SK-N-SH (cell line): ENCODE measurements around the gene NDUFS7. TPM values are rescaled to one million over a fixed set of nuclear protein-coding genes. Genes with fewer than 3 reads are reported as not detected.

Experiments
- CTCF ChIA-PET: fragments of 300-600, 350-600 bp; formaldehyde crosslinking; extraction: SDS; loops from one replicate; lab custom pipeline; 2021; lab: Yijun Ruan, JAX
- POLR2A ChIA-PET: fragments of 350-600 bp; sonication (Branson Sonifier 250); formaldehyde crosslinking; extraction: SDS; loops from one replicate; lab custom pipeline; 2020; ENCODE audit warnings: antibody characterized with exemption, inconsistent platforms; lab: Yijun Ruan, JAX
- DNase-seq: peaks from one replicate; pipeline ENCODE4 v3.0.0; 2012
- H2AFZ ChIP-seq: fragments of 200-600 bp; sonication (generic); 2 replicates; pipeline ENCODE4 v1.8.1; 2016; ENCODE audit warnings: antibody characterized with exemption, mild to moderate bottlenecking, low read depth
- H3F3A ChIP-seq: fragments of 200-600 bp; sonication (generic); replicated peaks from 2 replicates; pipeline ENCODE3; 2016; ENCODE audit warnings: antibody characterized with exemption, mild to moderate bottlenecking; ENCODE audit not compliant: insufficient read depth
- H3K27ac ChIP-seq, 2 experiments: fragments of 200-500 bp in 1 of 2; fragments of 200-600 bp in 1 of 2; sonication (Bioruptor generic) in 1 of 2; sonication (generic), shearing (Covaris generic) in 1 of 2; 2 replicates each; pipeline versions ENCODE4 v1.5.1 to v1.6.1; 2014 to 2016; ENCODE audit warnings: low read depth in 2 of 2, inconsistent platforms in 1 of 2, low read length in 1 of 2, mild to moderate bottlenecking in 1 of 2, mixed read lengths in 1 of 2
- H3K27me3 ChIP-seq: fragments of 200-600 bp; sonication (generic), shearing (Covaris generic); 2 replicates; pipeline ENCODE4 v1.6.1; 2016; ENCODE audit warnings: mixed run types; ENCODE audit not compliant: insufficient read depth
- H3K36me3 ChIP-seq, 2 experiments: fragments of 200-500 bp in 1 of 2; fragments of 200-600 bp in 1 of 2; sonication (Bioruptor generic) in 1 of 2; sonication (generic) in 1 of 2; replicated peaks in 1 of 2; 2 replicates each; pipeline versions ENCODE3 to v1.5.1; 2014 to 2016; ENCODE audit warnings: low read length in 1 of 2, mild to moderate bottlenecking in 1 of 2; ENCODE audit not compliant: insufficient read depth in 2 of 2, control insufficient read depth in 1 of 2
- H3K4me1 ChIP-seq, 2 experiments: fragments of 200-500 bp in 1 of 2; fragments of 200-600 bp in 1 of 2; sonication (Bioruptor generic) in 1 of 2; sonication (generic), shearing (Covaris generic) in 1 of 2; 2 replicates each; pipeline versions ENCODE4 v1.5.1 to v1.6.1; 2014 to 2016; ENCODE audit warnings: low read depth in 1 of 2, low read length in 1 of 2, mixed run types in 1 of 2; ENCODE audit not compliant: insufficient read depth in 2 of 2, control insufficient read depth in 1 of 2
- H3K4me2 ChIP-seq: fragments of 200-600 bp; sonication (generic), shearing (Covaris generic); 2 replicates; pipeline ENCODE4 v1.6.1; 2017; ENCODE audit warnings: mixed run types
- H3K4me3 ChIP-seq, 2 experiments: fragments of 200-500 bp in 1 of 2; fragments of 200-600 bp in 1 of 2; sonication (Bioruptor generic) in 1 of 2; sonication (generic), shearing (Covaris generic) in 1 of 2; 2 replicates each; pipeline versions ENCODE4 v1.5.1 to v1.8.1; 2014 to 2016; ENCODE audit warnings: low read depth in 2 of 2, inconsistent platforms in 1 of 2, low read length in 1 of 2, mild to moderate bottlenecking in 1 of 2, mixed read lengths in 1 of 2, moderate library complexity in 1 of 2
- H3K79me2 ChIP-seq: fragments of 200-600 bp; sonication (generic); 2 replicates; pipeline ENCODE4 v1.8.1; 2017; ENCODE audit warnings: mild to moderate bottlenecking; ENCODE audit not compliant: insufficient read depth
- H3K9ac ChIP-seq: fragments of 200-600 bp; sonication (generic); 2 replicates; pipeline ENCODE4 v1.6.1; 2017; ENCODE audit warnings: mixed run types
- H3K9me2 ChIP-seq: fragments of 200-600 bp; sonication (generic); 2 replicates; pipeline ENCODE4 v1.6.1; 2017; ENCODE audit warnings: mixed run types
- H3K9me3 ChIP-seq: fragments of 200-600 bp; sonication (generic); 2 replicates; pipeline ENCODE4 v1.6.1; 2017; ENCODE audit warnings: mixed run types, mild to moderate bottlenecking, moderate library complexity
- H4K20me1 ChIP-seq: fragments of 200-600 bp; sonication (generic); 2 replicates; pipeline ENCODE4 v1.6.1; 2017; ENCODE audit warnings: mild to moderate bottlenecking, mixed run types; ENCODE audit not compliant: insufficient read depth
- CHD2 ChIP-seq: fragments of 150-350 bp; IDR thresholded peaks from 2 replicates; pipeline ENCODE4 v1.6.1; 2018; ENCODE audit warnings: low read length; ENCODE audit not compliant: partially characterized antibody
- CTCF ChIP-seq: fragments of 200-600 bp; sonication (generic); IDR thresholded peaks from 2 replicates; pipeline ENCODE4 v1.6.1; 2017; ENCODE audit warnings: antibody characterized with exemption, mild to moderate bottlenecking, moderate library complexity
- ELF1 ChIP-seq: IDR thresholded peaks from 2 replicates; pipeline ENCODE4 v1.4.0; 2012
- EP300 ChIP-seq, 2 experiments: IDR thresholded peaks; 2 replicates each; pipeline versions ENCODE4 v1.4.0 to v1.6.1; 2012; ENCODE audit warnings: borderline replicate concordance in 1 of 2, low read depth in 1 of 2, low read length in 1 of 2
- FOXM1 ChIP-seq: IDR thresholded peaks from 2 replicates; pipeline ENCODE4 v1.4.0; 2012; ENCODE audit warnings: low read depth, mild to moderate bottlenecking
- GABPA ChIP-seq: IDR thresholded peaks from 2 replicates; pipeline ENCODE4 v1.4.0; 2012; ENCODE audit warnings: low read depth, mild to moderate bottlenecking
- GATA2 ChIP-seq: sonication (generic); formaldehyde crosslinking; IDR thresholded peaks from 2 replicates; pipeline ENCODE4 v1.5.0; 2020; ENCODE audit warnings: mild to moderate bottlenecking, missing genetic modification reagents
- JUND ChIP-seq: IDR thresholded peaks from 2 replicates; pipeline ENCODE4 v1.4.0; 2012
- MXI1 ChIP-seq: IDR thresholded peaks from 2 replicates; pipeline ENCODE4 v1.6.1; 2012; ENCODE audit warnings: mild to moderate bottlenecking, low read depth, low read length, improper control_type of control experiment
- NFIC ChIP-seq: IDR thresholded peaks from 2 replicates; pipeline ENCODE4 v1.4.0; 2012; ENCODE audit warnings: borderline replicate concordance
- RAD21 ChIP-seq: IDR thresholded peaks from 2 replicates; pipeline ENCODE4 v1.6.1; 2012; ENCODE audit warnings: mild to moderate bottlenecking, low read length
- SMC3 ChIP-seq: IDR thresholded peaks from 2 replicates; pipeline ENCODE4 v1.6.1; 2012; ENCODE audit warnings: low read depth, low read length, improper control_type of control experiment
- WGBS: methylation state at CpG from one replicate; pipeline ENCODE4 v1.1.6; 2017; ENCODE audit warnings: low lambda C conversion rate; 5-methylcytosine and 5-hydroxymethylcytosine counted together
- polyA plus RNA-seq, 3 experiments: library from polyadenylated mRNA; depleted of rRNA; stranded (reverse); fragments of >200 nt; gene quantifications; 2 replicates each; pipeline ENCODE4 v1.2.3, GENCODE V29; 2012
- TF ChIP-seq, protein P1 (sequence below): fragments of 150-350 bp; IDR thresholded peaks from 2 replicates; pipeline ENCODE4 v1.6.1; 2016; ENCODE audit warnings: mild to moderate bottlenecking, low read depth, low read length
- TF ChIP-seq, protein P2 (sequence below): IDR thresholded peaks from 2 replicates; pipeline ENCODE4 v1.4.0; 2012; ENCODE audit warnings: low read depth, borderline replicate concordance

Gene NDUFS7
- polyA plus RNA-seq, 1 of the 3 experiments (the other 2 are of a cell fraction), result 66.4 TPM

DNA sequence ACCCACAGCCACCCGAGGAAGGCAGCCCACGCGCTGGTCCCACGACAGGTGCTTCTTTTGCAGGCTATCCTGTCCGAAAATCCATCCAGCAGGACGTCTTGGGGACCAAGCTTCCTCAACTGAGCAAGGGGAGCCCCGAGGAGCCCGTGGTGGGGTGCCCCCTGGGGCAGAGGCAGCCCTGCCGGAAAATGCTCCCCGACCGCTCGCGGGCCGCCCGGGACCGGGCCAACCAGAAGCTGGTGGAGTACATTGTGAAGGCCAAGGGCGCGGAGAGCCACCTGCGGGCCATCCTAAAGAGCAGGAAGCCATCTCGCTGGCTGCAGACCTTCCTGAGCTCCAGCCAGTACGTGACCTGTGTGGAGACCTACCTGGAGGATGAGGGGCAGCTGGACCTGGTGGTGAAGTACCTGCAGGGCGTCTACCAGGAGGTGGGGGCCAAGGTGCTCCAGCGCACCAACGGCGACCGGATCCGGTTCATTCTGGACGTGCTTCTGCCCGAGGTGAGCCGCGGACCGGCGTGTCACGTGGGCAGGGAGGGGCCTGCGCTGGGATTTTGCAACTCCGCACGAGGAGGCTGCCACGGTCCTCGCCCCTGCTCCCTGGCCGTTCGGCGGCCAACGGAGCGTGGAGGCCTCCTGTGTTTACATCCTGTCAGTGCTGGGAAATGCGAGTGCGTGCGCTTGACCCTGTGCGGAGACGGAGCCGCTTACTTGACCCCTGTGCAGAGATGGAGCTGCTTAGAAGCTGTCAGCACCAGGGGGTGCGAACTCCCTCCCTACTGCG lies 12.9 kb upstream of the NDUFS7 start:
- Histone ChIP-seq H3K36me3 (peaks cover 17 to 60% of the 10 kb centered on the region in 2 experiments), H3K27me3 (no peaks in the 10 kb centered on the region), H3F3A (peaks cover 3% of the 10 kb centered on the region), H3K4me2 (no peak overlapping the region), H3K27ac (no peak overlapping the region), H3K9me2 (no peaks in the 10 kb centered on the region), H3K9me3 (no peaks in the 10 kb centered on the region), H3K9ac (no peak overlapping the region), H3K4me3 (no peak overlapping the region), H4K20me1 (no peaks in the 10 kb centered on the region), H3K4me1 (no peaks in the 10 kb centered on the region), H2AFZ (no peak overlapping the region), H3K79me2 (peaks cover 3% of the 10 kb centered on the region; the same call in 1 of the 2 replicates)
- WGBS, result 95% methylated on average over 29 of the region's 52 CpGs
- CTCF ChIA-PET, result interaction anchor here (0.7 to 7.4 kb wide), 9 partner anchors 10 to 132 kb away, joined by 3 to 81 read pairs (median 6); no protein-coding TSS in a partner anchor
- TF ChIP-seq, protein P1, sequence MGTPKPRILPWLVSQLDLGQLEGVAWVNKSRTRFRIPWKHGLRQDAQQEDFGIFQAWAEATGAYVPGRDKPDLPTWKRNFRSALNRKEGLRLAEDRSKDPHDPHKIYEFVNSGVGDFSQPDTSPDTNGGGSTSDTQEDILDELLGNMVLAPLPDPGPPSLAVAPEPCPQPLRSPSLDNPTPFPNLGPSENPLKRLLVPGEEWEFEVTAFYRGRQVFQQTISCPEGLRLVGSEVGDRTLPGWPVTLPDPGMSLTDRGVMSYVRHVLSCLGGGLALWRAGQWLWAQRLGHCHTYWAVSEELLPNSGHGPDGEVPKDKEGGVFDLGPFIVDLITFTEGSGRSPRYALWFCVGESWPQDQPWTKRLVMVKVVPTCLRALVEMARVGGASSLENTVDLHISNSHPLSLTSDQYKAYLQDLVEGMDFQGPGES, result no peak
- no peak for TF ChIP-seq GATA2
- no peak for TF ChIP-seq JUND
- TF ChIP-seq MXI1, result no peak
- TF ChIP-seq GABPA, result no peak
- TF ChIP-seq CHD2, result no peak
- TF ChIP-seq CTCF, result no peak
- no peak for TF ChIP-seq ELF1
- no peak for TF ChIP-seq FOXM1
- no peak for TF ChIP-seq EP300 (IDR thresholded peaks at IDR 0.05; ENCODE audit: borderline replicate concordance in 1 of 2, low read depth in 1 of 2, low read length in 1 of 2)
- TF ChIP-seq, protein P2, sequence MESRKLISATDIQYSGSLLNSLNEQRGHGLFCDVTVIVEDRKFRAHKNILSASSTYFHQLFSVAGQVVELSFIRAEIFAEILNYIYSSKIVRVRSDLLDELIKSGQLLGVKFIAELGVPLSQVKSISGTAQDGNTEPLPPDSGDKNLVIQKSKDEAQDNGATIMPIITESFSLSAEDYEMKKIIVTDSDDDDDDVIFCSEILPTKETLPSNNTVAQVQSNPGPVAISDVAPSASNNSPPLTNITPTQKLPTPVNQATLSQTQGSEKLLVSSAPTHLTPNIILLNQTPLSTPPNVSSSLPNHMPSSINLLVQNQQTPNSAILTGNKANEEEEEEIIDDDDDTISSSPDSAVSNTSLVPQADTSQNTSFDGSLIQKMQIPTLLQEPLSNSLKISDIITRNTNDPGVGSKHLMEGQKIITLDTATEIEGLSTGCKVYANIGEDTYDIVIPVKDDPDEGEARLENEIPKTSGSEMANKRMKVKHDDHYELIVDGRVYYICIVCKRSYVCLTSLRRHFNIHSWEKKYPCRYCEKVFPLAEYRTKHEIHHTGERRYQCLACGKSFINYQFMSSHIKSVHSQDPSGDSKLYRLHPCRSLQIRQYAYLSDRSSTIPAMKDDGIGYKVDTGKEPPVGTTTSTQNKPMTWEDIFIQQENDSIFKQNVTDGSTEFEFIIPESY, result no peak
- no peak for TF ChIP-seq RAD21
- no peak for TF ChIP-seq NFIC
- no peak for TF ChIP-seq SMC3
- POLR2A ChIA-PET, result interaction anchor here (0.8 kb wide), 1 partner anchor 141 kb away, joined by 3 read pairs; no protein-coding TSS in a partner anchor
- no peak for DNase-seq
